Measurements from ENCODE around the gene VAMP1. TPM values are rescaled to one million over a fixed set of nuclear protein-coding genes. Genes with fewer than 3 reads are reported as not detected.

Gene VAMP1
- total RNA-seq, 4 donors from 2014 or later = 2.1 to 5.4 (median 3.7) TPM

- Histone ChIP-seq H3K4me3 (no peak overlapping the region), H3K9me3 (no peaks in the 10 kb centered on the region), H3K36me3 (no peaks in the 10 kb centered on the region), H3K4me1 (peaks cover 11% of the 10 kb centered on the region), H3K27ac (no peak overlapping the region), H3K27me3 (no peaks in the 10 kb centered on the region)
- WGBS = 87% methylated on average over 8 of the region's 8 CpGs
- no peak for DNase-seq (ENCODE audit: low spot score in 2 of 2)
- no peak for TF ChIP-seq POLR2A (IDR thresholded peaks at IDR 0.05)
- no peak for TF ChIP-seq CTCF (IDR thresholded peaks at IDR 0.05)
- no peak for TF ChIP-seq POLR2AphosphoS5 (IDR thresholded peaks at IDR 0.05)
- no peak for TF ChIP-seq EP300 (IDR thresholded peaks at IDR 0.05)
Observed at GRCh38 chr12:6424866-6425265, 45.6 kb downstream of the VAMP1 start.

- no peak overlapping the region for H3K4me3 ChIP-seq
- H3K27me3 ChIP-seq = no peaks in the 10 kb centered on the region
- no peak overlapping the region for H3K27ac ChIP-seq
- peaks cover 8% of the 10 kb centered on the region for H3K4me1 ChIP-seq
- H3K9me3 ChIP-seq = no peaks in the 10 kb centered on the region
- no peak for DNase-seq (ENCODE audit: low spot score in 2 of 2)
- TF ChIP-seq POLR2AphosphoS5 (IDR thresholded peaks at IDR 0.05) = no peak
- TF ChIP-seq POLR2A (IDR thresholded peaks at IDR 0.05) = no peak
- no peak for TF ChIP-seq EP300 (IDR thresholded peaks at IDR 0.05)
- TF ChIP-seq CTCF (IDR thresholded peaks at IDR 0.05) = no peak
- no peaks in the 10 kb centered on the region for H3K36me3 ChIP-seq
- 63% methylated on average over 6 of the region's 6 CpGs for WGBS
Observed at GRCh38 chr12:6424008-6424347, 46.5 kb downstream of the VAMP1 start.

DNA sequence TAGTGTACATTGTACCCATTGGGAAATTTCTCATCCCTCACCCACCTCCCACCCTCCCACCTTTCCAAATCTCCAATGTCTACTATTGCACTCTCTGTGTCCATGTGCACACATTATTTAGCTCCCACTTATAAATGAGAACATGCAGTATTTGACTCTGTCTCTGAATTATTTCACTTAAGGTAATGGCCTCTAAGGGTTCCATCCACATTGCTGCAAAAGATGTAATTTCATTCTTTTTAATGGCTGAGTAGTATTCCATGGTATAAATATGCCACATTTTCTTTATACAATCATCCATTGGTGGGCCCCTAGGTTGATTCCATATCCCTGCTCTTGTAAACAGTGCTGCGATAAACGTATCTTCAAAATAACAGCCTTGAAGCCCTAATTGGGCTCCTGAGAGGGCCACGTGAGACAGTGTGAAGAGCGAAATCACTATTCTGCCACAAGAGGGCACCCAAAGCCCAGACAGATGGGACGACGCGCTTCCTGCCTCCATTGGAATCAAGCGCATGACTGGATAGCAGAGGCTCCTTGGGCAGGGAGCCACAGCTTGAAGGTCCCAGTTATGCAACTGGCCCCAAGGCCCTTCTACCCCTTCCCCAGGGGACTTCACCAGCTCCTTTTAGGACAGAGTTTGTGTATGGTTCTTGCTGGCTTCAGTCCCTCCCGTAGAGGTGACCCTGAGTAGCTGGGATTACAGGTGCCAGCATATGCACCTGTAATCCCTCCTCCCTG lies 47.0 kb downstream of the VAMP1 start:
- TF ChIP-seq POLR2A (IDR thresholded peaks at IDR 0.05) = no peak
- TF ChIP-seq POLR2AphosphoS5 (IDR thresholded peaks at IDR 0.05) = peak in 2 of 3 donors; percentile 28 to 74
- TF ChIP-seq EP300 (IDR thresholded peaks at IDR 0.05) = no peak
- peak; percentile 83 to 90 for TF ChIP-seq CTCF (IDR thresholded peaks at IDR 0.05)
- Histone ChIP-seq H3K36me3 (no peaks in the 10 kb centered on the region), H3K27me3 (no peaks in the 10 kb centered on the region), H3K9me3 (no peaks in the 10 kb centered on the region), H3K27ac (no peak overlapping the region), H3K4me1 (peaks cover 8% of the 10 kb centered on the region), H3K4me3 (no peak overlapping the region)
- 6% methylated on average over 9 of the region's 9 CpGs for WGBS
- peak; percentile 88 to 92 for DNase-seq (ENCODE audit: low spot score in 2 of 2)

- 64% methylated on average over 4 of the region's 4 CpGs for WGBS
- H3K4me1 ChIP-seq = peaks cover 8% of the 10 kb centered on the region
- H3K27ac ChIP-seq = no peak overlapping the region
- TF ChIP-seq EP300 (IDR thresholded peaks at IDR 0.05) = no peak
- TF ChIP-seq CTCF (IDR thresholded peaks at IDR 0.05) = no peak
- no peak for TF ChIP-seq POLR2AphosphoS5 (IDR thresholded peaks at IDR 0.05)
- no peak for TF ChIP-seq POLR2A (IDR thresholded peaks at IDR 0.05)
- H3K9me3 ChIP-seq = no peaks in the 10 kb centered on the region
- H3K27me3 ChIP-seq = no peaks in the 10 kb centered on the region
- H3K36me3 ChIP-seq = no peaks in the 10 kb centered on the region
- no peak for DNase-seq (ENCODE audit: low spot score in 2 of 2)
- no peak overlapping the region for H3K4me3 ChIP-seq
Observed at GRCh38 chr12:6420364-6420763, 50.1 kb downstream of the VAMP1 start.

GRCh38 chr12:6418796-6419195 lies 51.7 kb downstream of the VAMP1 start:
- H3K4me3 ChIP-seq = no peak overlapping the region
- H3K36me3 ChIP-seq = no peaks in the 10 kb centered on the region
- H3K27me3 ChIP-seq = no peaks in the 10 kb centered on the region
- H3K9me3 ChIP-seq = no peaks in the 10 kb centered on the region
- H3K27ac ChIP-seq = no peak overlapping the region
- 87% methylated on average over 6 of the region's 6 CpGs for WGBS
- H3K4me1 ChIP-seq = peaks cover 2% of the 10 kb centered on the region
- no peak for DNase-seq (ENCODE audit: low spot score in 2 of 2)
- no peak for TF ChIP-seq EP300 (IDR thresholded peaks at IDR 0.05)
- TF ChIP-seq CTCF (IDR thresholded peaks at IDR 0.05) = no peak
- no peak for TF ChIP-seq POLR2AphosphoS5 (IDR thresholded peaks at IDR 0.05)
- TF ChIP-seq POLR2A (IDR thresholded peaks at IDR 0.05) = no peak
